H4 (cell line): Measurements from ENCODE around the gene CUBN. TPM values are rescaled to one million over a fixed set of nuclear protein-coding genes. Genes with fewer than 3 reads are reported as not detected.

ENCODE experiments used
- DNase-seq: peaks from one replicate; pipeline ENCODE4 v3.0.0-alpha.2; 2015; ENCODE audit warnings: low spot score
- total RNA-seq: library from RNA; depleted of rRNA; stranded (reverse); fragments of >200 nt; shearing (Covaris generic); gene quantifications from 2 replicates; pipeline ENCODE4 v1.2.3, GENCODE V29; 2014

The CUBN gene
- total RNA-seq, 1 experiment from 2014 or later = 0.14 TPM

DNA sequence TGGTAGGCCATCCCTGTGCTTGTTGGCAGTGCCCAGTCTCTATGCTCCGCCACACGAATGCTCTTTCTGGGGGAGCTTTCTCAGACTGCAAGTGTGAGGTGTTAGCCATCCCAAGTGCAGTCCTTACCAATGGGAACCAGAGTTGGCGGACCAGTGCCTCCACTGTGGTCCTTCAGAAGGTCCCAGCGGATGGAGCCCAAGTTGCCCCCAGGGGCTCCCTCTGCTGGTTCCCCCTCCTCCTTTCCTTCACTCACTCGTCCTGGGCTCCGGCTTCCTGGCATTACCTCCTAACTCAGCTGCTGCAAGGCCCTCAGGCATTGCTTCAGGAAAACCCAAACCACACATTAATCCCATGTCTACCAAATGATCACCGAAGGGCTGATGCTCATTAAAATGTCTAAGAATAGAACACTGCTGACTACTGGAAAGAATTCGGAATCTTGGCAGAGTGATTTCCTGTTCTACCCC lies 139.8 kb downstream of the CUBN start:
- DNase-seq = peak; percentile 25

DNA sequence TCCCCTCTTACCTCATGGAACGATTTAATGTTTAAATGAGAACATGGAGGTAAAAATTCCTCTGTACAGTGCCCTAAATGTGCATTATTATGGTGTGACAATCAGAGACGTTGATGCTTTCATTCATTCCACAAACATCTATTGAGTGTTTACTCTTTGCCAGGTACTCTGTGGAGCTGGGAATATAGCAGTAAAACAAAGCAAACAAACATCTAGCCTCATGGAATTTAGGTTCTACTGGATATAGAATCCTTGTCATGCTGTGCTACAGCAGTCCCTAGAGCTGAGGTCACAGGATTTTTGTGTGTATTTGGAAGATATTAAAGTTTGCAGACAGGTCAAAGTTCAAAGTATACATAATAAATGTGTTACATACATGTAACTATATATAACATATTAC lies 140.7 kb downstream of the CUBN start:
- DNase-seq = no peak

DNA sequence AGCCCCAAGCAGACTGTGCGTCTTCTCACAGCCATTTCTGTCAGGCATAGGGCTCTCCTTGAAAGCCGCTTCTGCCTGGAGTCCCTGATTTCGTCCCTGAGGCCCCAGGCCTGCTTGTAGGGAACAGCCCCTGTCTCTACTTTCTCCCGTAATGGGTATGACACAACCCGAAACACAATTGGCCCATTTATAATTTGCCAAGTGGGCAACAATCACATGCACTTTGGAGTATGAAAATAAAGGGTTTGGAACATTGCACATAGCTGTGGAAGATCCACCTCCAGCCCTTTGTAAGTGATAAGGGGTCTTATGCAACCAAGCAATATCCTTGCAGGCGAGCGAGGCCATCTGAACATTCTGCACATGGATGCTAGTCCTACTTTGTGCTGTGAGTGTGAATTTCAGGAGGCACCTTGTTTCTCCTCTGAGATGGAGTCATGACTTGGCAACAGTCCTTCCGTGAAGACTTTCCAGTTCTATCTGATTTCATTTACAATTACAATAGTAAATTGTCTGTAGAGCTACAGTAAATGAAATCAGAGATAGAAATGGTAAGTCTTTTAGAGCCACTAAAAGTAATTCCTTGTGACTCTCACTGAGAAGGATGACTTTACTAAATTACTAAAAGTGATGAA lies 141.5 kb downstream of the CUBN start:
- DNase-seq = no peak

DNA sequence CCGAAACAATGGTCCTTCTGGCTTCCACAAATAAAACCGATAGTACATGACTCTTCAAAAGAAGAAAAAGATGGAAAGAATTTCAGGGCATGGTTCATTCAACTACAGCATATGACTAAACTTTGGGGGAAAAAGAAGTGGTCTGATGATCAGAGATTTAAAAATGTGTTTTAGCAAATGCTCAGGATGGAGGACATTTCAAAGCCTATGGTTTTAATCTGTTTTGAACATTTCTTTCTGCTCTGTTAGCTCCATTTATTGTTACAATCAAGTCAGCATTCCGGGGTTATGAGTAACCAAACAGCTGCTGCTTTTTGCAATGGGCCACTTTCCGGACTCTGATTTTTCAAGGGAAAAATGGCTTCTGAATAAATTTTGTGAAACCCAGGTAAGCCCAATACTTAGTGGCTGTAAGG lies 142.4 kb downstream of the CUBN start:
- DNase-seq = no peak

DNA sequence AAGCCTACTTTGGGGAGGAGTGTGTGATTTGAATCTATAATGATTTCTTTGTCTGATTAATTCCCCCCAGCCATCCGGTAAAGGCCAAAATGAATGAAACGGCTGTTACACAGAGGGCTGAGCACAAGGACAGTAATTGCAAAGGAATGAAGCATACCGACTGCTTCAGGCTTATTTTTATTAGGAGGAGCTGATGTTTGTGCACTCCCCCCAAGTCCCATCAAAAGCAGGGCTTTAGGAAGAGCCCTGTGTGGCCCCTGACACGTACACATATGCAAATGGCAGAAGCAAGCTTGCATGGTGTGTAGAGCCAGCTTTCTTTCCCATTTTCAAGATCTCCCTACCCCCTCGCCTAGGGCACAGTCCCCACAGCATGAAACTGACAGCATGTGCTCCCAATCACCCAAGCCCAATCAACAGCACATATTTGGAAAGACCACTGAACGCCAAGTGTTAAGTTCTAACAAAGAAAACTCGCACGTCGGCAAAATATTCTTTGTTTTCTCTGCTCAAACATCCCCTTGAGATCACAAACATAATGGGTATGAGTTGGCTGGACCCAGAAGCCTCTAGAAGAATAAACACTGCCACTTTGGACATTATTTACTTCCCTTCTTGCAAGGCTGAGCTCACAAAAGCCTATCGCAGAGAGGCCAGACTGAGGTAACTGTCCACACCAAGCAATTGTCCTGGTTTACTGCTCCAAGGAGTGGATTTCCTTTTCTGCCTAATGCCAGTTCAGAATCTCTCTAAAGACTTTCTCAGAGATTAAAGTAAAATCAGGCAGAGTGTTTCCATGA lies 143.0 kb downstream of the CUBN start:
- no peak for DNase-seq

DNA sequence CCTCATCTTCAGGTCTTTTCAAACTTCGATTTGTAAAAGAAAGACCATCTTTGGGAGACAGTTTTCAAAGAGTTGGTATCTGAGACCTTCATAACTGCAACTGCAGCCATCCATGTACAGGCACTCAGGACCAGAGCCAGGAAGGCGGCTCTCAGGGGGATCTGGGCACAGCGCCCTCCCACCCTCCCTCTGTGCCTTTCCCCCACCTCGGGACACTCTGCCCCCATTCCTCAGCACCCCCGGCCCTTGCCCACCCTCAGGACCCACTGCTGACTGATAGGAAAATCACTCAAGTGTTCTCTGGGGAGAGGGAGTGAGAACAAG lies 143.6 kb downstream of the CUBN start:
- DNase-seq = no peak

DNA sequence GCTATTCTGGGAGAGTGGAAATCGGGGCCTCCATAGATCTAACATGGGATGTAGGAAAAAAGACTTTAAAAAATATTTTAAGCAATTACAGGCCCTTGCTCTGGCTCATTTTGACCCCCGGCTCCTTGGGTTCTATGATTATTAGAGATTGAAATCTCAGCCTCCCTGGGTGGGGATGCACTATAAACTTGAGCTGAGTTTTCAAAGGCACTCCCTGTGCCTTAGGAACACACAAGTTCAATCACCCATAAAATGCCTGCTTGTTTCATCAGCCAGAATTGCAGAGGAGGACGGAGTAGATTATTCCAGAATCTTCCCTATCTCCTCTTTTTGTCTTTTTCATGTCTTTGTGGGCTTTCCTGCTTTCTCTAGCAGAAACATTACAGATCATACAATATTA lies 145.4 kb downstream of the CUBN start:
- DNase-seq = no peak

DNA sequence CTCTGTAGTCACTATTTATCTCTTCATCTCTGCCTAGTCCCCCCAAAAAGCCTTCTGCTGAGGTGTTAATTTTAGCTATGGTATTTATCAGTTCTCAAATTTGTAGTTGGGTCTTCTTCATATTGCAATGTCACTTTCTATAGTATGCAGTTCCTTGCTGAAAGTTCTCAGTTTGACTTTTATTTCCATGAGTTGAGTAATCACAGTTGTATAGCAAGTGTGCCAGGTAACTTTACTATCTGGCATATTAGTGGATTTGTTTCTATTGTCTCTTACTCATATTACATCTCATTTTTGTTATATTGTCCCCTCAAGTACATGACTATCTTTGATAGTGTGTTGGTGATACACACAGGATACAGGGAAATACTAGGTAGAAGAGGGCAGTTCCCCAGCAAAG lies 152.8 kb downstream of the CUBN start:
- DNase-seq = no peak

DNA sequence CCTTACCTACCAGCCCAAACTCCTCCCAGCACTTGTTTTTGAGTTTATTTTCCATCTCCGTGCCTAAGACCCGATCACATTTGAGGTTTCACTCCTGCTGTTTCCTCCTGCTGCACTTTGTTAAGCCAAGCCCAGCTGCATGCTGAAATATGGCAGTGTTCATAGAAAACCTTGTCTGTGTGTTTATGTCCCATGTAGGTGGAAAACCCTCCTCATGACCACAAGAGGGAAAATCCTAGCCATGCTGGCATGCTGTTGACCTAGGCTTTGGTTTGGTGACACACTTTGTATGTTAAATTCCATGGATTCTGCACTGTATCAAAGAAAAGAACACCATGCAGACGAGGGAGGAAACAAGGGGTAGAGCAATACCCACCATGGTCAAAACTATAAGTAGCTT lies 154.4 kb downstream of the CUBN start:
- no peak for DNase-seq

DNA sequence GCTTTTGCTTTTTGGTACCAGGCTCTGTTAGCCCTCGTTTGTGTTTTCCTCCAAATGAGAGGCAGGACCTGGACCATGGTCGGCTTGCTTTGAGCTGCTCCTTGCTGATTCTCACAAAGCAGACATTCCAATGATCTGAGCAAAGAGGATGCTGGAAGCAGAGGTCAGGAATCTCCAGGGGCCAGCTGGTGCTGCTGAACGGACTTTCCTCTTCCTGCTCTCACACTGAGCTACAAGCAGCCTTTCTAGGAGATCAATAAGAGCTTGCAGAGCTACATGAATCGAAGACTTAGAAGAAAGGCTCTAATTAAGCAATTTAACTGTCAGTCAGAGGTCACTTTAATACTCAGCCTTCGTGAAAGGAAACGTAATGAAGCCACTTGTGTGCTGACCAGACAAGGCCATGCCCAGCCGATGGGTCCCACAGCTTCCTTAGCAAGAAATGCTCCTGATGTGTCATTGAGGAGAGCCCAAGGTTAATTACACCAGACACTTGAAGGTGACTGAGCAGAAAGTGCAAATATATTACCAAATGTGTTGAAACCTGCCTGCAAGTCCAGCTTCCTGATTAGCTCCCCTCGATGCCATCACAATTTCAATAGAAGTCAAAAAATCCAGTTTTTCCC lies 161.1 kb downstream of the CUBN start:
- DNase-seq = peak; percentile 52

DNA sequence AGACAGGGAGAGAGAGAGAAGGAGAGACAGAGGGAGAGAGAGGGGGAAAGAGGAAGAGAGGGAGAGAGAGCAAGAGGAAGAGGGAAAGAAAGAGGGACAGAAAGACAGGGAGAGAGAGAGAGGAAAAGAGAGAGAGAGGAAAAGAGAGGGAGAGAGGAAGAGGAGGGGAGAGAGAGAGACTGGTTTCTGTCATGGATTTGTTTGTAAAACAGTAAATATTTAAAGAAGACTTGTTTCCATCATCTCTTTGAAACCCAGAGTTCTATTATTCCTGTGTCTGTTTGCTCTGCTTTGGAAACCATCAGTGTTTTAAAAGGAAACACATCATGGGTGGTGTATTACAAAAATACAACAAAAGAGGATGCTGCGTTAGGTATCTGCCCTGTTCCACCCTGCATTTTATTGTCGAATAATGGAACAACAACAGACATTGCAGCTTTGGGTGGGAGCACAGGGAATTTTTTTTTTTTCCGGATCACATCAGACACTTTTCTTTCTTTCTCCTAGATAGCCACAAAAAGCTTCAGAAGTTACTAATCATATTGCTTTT lies 161.7 kb downstream of the CUBN start:
- no peak for DNase-seq

DNA sequence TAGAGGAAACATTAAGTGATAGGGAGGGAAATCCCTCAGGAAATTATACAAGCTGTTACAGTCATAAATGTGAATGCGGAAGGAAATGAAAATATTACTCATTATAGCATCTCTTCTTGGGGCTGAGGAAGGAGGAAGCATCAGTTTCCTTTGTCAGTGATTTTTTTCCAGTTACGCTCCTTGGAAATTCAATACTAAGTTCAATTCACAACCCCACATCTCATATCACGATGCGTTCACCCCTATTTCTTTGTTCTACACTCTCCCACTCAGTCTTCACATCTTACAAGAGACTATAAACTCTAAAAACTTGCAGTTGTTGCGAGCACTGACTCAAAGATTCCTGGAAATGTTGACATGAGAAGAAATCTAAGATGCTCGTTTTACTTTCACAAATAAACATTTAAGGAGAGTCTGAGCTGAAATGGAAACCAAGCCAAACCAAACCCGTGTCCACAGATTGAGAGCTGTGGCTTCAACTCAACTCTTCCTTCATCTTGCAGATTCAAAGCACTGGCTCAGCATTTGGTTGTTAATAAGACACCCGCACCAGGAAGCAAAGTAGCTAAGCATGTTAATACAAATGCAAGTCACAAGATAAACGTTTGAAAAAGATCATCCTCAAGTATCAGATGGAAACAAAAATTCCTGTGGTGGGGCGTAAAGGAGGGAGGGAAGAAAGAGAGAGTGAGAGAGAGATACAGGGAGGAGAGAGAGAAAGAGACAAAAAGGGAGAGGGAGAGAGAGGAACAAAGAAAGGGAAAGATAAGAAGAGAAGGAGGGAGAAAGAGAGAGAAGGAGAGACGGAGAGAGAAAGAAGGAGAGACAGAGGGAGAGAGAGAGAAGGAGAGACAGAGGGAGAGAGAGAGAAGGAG lies 162.4 kb downstream of the CUBN start:
- peak; percentile 84 for DNase-seq

DNA sequence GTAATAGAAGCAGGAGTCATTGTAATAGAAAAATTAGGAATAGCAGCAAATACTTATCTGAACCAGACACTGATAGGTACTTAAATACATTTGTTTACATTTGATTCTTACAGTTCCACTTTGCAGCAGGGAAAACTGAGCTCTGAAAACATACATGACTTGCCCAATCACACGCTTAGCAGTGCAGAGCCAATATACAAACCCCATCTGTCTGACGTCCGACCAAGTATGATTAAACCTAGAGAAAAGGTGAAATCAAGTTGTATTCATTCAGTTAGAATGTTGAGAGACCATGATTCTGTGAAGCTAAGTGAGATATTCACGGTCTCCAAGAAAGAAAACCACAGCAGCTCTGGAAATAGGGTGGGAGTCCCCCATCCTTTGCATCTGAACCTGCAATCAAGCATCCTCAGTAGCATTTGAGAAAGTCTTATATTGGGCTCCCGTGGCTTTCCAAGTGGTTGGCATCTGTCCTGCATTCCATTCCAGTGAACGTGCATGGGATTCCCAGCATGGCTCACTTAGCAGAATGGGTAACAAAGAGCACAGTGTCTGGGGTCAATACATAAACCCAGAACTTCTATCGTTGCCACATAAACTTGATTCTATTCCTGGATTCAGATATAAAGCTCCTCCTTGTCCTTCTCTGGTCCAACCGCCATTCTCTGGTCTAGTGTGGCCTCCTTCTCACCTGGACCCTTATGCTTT lies 163.7 kb downstream of the CUBN start:
- peak; percentile 94 for DNase-seq

DNA sequence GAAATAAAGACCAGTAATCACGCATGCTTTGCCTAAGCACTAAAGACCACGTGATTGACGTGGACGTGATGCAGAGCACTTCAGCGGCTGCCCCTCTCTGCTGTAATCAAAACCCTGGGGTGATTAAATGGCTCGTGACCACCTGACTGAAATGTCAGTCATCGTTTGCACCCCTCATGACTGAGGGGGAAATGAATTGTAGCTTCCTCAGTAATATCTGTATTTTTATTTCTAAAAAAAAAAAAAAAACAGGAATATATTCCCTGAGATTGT lies 164.3 kb downstream of the CUBN start:
- DNase-seq = no peak

DNA sequence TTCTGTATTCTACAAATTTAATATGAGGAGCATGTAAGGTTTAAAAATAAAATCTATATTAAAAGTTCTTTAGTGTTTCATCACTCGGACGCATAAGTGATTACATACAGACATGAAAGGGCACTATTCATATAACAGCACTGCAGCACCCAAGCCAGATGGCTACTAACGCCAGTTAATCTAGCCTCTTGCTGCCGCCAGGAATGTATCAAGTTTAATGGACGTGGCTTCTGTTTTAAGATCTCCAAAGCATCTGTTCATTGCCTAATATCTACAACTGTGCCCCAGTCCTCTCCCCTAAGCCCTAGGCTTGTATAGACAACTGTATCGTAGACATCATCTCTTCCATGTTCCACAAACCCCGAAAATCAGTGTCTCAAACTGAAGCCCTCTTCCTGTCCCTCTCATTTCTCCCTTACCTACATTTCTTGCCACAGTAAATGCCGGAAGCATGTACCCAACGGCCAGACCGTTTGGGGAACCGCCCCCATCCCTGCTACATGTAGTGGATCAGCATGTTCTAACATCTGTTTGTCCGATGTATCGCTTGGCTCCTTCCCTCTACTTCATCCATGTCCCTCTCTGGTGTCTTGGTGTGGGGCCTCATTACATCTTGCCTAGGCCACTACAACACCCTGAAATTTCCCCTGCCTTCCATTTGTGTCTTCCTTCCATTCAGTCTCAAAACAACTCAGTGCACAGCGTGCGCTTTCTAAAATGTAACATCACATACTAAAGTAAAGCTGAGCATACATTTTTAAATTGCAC lies 164.9 kb downstream of the CUBN start:
- no peak for DNase-seq

DNA sequence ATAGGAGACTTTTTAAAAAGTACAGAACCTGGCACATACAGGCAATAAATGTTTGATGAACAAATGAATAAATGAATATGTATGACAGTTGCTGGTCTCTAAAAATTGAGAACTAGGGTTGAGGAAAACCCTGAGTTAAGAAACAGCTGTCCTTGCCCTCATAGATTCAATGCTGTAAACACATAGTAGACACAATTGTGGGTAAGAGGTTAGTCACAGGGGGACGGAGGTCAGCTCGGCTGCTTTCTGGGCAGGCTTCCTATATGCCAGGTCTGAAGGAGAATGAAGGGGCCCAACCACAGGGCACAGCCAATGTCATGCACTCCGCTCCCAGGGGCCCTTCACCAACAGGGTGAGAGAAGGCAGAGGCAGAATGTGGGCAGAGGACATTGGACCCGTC lies 169.1 kb downstream of the CUBN start:
- no peak for DNase-seq

DNA sequence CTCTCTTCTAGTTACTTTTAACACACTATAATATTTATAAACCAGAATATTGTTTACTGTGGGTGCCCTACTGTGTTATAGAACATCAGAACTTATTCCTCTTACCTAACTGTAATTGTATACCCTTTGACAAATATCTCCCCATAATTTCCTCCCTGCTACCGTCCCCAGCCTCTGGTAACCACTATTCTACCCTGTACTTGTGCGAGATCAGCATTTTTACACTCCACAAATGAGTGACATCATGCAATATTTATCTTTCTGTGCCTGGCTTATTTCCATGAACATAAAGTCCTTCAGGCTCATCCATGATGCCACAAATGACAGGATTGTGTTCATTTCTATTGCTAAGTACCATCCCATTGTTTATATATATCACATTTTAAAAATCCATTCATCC lies 172.6 kb downstream of the CUBN start:
- no peak for DNase-seq

DNA sequence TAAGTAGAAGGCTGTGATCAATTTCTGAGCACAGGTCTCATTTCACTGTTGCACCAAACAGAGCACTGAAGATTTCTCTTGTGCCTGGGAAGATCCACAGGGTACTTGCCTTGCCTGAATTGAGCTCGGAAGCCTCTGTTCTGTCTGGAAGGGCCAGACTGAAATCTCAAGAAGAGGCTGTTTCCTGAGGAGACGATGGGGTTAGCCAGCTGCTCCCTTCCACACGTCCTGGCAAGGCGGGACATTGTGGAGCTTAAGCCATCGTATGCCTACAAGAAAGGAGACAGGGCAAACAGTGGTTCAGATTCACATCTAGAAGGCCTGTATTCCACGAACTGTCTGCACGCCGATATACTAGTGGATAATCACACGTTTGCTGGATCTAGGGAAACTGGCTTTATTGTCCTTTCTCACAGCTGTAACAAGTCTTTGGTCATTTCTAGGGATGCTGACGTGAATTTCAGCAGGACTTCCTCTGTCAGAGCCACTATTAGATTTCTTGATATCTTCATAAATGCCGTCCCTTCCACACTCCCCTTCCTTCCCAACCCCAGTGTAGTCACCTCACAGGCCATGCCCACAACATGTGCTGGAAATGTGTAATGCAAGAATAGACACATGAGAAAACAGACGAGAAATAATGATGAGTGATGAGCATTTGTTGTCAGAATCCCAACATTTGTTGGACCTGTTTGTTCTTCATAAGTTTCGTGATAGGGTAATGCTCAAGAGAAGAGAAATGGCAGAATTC lies 175.2 kb downstream of the CUBN start:
- DNase-seq = no peak

DNA sequence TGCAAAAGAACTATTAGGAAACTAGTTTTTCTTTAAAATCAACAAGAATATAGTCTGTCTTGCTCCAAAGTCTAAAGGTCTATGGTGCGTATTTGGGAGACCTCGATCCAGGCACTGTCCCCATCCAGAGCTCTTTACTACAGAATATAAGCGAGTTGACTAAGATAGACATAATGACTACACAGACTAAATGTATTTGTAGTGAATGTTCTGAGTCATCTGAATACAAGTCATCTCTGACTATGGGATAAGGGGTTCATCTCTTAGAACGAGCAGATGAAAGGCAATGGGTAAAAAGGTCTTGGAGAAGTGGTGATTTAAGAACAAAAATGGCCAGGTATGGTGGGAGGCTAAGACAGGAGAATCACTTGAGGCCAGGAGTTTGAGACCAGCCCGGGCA lies 176.3 kb downstream of the CUBN start:
- DNase-seq = no peak

DNA sequence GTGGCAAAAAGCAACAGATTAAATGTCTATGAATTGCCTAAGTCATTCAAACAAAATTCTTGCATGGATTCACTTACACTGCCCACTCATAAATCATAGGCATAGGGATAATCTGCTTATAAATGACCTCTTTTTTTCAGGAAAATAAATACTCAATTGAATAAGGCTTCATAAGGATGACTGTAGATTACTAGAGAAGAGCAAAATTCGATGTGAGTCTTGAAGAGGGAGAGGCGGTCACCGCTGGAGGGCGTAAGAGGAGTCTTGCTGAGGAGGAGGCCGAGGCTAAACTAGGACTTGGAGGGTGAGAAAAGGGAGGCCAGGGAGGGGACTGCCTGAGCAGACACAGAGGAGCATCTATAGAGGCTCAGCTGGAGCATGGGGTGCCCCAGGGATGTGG lies 177.0 kb downstream of the CUBN start:
- no peak for DNase-seq
